ENCODE data around the gene ATP10B.

DNA sequence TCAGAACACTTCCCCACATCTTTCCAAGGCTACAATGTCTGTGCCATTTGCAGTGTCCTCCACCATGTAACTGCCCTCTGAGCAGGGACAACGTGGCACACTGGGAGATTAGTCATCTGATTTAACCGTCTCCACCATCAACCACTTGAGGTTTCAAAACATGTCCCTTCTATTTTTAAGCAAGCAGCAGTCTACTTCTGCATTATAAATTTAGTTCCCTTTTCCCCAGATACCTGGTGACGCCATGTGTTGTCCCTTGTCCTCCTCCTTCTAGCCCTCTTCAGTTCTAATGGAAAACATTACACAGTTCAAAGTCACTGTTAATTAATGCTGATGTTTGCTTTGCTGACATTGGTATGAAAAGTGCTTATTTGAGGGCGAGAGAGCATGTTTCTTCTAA lies 52.8 kb downstream of the ATP10B start:
- TF ChIP-seq, protein P1, sequence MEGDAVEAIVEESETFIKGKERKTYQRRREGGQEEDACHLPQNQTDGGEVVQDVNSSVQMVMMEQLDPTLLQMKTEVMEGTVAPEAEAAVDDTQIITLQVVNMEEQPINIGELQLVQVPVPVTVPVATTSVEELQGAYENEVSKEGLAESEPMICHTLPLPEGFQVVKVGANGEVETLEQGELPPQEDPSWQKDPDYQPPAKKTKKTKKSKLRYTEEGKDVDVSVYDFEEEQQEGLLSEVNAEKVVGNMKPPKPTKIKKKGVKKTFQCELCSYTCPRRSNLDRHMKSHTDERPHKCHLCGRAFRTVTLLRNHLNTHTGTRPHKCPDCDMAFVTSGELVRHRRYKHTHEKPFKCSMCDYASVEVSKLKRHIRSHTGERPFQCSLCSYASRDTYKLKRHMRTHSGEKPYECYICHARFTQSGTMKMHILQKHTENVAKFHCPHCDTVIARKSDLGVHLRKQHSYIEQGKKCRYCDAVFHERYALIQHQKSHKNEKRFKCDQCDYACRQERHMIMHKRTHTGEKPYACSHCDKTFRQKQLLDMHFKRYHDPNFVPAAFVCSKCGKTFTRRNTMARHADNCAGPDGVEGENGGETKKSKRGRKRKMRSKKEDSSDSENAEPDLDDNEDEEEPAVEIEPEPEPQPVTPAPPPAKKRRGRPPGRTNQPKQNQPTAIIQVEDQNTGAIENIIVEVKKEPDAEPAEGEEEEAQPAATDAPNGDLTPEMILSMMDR (conservative IDR thresholded peaks at IDR 0.05), result no peak
- TF ChIP-seq ZFX (IDR thresholded peaks at IDR 0.05), result no peak
